ENCODE results near the gene KRTAP5-11. TPM values are rescaled to one million over a fixed set of nuclear protein-coding genes. Genes with fewer than 3 reads are reported as not detected.
A peak's percentile ranks its signal among the peaks of the same experiment; 100 is the strongest.

KRTAP5-11 gene
- total RNA-seq, 1 experiment from 2014 or later: not detected

DNA sequence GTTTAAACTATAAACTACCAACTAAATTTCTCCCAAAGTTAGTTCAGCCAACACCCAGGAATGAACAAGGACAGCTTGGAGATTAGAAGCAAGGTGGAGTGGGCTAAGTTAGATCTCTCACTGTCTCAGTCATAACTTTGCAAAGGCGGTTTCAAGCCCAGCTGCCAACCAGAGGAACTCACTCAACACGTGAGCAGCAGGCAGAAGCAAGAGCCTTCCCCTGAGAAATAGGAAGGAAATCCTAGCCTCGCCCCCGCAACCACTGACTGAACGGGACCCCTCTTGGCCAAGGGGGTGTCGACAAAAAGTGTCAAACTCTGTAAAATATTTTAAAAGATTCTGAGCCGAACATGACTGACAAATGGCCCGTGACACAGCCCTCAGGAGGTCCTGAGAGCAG, 38.8 kb downstream of the KRTAP5-11 start:
- no peak for ATAC-seq
- Histone ChIP-seq H4K20me1 (ENCODE audit: insufficient read depth) (no peaks in the 10 kb centered on the region), H2AFZ (ENCODE audit: low read depth, low read length, poor library complexity, severe bottlenecking) (no peak overlapping the region), H3K9ac (ENCODE audit: low read length) (no peak overlapping the region), H3K4me3 (replicated peaks in 1 of 2; ENCODE audit: low read depth in 1 of 2, low read length in 2 of 2) (no peak overlapping the region), H3K79me2 (ENCODE audit: insufficient read depth, low read length) (no peaks in the 10 kb centered on the region), H3K27me3 (ENCODE audit: insufficient read depth, low read length) (peaks cover 5% of the 10 kb centered on the region; the same call in 1 of the 2 replicates), H3K36me3 (ENCODE audit: control insufficient read depth in 1 of 2, insufficient read depth in 2 of 2, low read length in 2 of 2) (no peaks in the 10 kb centered on the region), H3K9me2 (ENCODE audit: insufficient read depth) (no peaks in the 10 kb centered on the region), H3K27ac (ENCODE audit: low read depth, low read length) (no peak overlapping the region), H3K4me2 (ENCODE audit: low read length) (peak overlapping the region; percentile 19; the same call in 1 of the 2 replicates), H3K9me3 (ENCODE audit: control insufficient read depth in 1 of 2, insufficient read depth in 1 of 2, low read depth in 1 of 2, low read length in 2 of 2) (no peaks in the 10 kb centered on the region), H3K4me1 (ENCODE audit: control insufficient read depth in 1 of 2, insufficient read depth in 2 of 2, low read length in 2 of 2) (peaks cover 0 to 11% of the 10 kb centered on the region in 2 experiments; a peak in 2 of 4 replicates)
- CTCF ChIA-PET: no interaction called here
- POLR2A ChIA-PET: no interaction called here
- no TSS peak for BruUV-seq (replicated peaks)
- intact Hi-C loops (cut with micrococcal nuclease): no loop called here
- DNase-seq (ENCODE audit: low read depth, low spot score): no peak
- RAD21 ChIA-PET (ENCODE audit: low non-redundant PET in 1 of 2, low total read pairs in 2 of 2, uncharacterized antibody in 2 of 2, unreplicated experiment in 2 of 2): no interaction called here
- no peak for TF ChIP-seq POLR2AphosphoS5 (IDR thresholded peaks at IDR 0.05; ENCODE audit: low read depth, low read length)
- no peak for TF ChIP-seq FOSL1 (IDR thresholded peaks at IDR 0.05; ENCODE audit: low read depth)
- TF ChIP-seq ELF1 (IDR thresholded peaks at IDR 0.05; ENCODE audit: borderline replicate concordance, low read depth): no peak
- TF ChIP-seq, protein P1, sequence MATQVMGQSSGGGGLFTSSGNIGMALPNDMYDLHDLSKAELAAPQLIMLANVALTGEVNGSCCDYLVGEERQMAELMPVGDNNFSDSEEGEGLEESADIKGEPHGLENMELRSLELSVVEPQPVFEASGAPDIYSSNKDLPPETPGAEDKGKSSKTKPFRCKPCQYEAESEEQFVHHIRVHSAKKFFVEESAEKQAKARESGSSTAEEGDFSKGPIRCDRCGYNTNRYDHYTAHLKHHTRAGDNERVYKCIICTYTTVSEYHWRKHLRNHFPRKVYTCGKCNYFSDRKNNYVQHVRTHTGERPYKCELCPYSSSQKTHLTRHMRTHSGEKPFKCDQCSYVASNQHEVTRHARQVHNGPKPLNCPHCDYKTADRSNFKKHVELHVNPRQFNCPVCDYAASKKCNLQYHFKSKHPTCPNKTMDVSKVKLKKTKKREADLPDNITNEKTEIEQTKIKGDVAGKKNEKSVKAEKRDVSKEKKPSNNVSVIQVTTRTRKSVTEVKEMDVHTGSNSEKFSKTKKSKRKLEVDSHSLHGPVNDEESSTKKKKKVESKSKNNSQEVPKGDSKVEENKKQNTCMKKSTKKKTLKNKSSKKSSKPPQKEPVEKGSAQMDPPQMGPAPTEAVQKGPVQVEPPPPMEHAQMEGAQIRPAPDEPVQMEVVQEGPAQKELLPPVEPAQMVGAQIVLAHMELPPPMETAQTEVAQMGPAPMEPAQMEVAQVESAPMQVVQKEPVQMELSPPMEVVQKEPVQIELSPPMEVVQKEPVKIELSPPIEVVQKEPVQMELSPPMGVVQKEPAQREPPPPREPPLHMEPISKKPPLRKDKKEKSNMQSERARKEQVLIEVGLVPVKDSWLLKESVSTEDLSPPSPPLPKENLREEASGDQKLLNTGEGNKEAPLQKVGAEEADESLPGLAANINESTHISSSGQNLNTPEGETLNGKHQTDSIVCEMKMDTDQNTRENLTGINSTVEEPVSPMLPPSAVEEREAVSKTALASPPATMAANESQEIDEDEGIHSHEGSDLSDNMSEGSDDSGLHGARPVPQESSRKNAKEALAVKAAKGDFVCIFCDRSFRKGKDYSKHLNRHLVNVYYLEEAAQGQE (IDR thresholded peaks at IDR 0.05; ENCODE audit: low read depth): no peak
- no peak for TF ChIP-seq ZFX (IDR thresholded peaks at IDR 0.05)
- TF ChIP-seq, protein P2, sequence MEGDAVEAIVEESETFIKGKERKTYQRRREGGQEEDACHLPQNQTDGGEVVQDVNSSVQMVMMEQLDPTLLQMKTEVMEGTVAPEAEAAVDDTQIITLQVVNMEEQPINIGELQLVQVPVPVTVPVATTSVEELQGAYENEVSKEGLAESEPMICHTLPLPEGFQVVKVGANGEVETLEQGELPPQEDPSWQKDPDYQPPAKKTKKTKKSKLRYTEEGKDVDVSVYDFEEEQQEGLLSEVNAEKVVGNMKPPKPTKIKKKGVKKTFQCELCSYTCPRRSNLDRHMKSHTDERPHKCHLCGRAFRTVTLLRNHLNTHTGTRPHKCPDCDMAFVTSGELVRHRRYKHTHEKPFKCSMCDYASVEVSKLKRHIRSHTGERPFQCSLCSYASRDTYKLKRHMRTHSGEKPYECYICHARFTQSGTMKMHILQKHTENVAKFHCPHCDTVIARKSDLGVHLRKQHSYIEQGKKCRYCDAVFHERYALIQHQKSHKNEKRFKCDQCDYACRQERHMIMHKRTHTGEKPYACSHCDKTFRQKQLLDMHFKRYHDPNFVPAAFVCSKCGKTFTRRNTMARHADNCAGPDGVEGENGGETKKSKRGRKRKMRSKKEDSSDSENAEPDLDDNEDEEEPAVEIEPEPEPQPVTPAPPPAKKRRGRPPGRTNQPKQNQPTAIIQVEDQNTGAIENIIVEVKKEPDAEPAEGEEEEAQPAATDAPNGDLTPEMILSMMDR (IDR thresholded peaks at IDR 0.05 in 2 of 3, conservative IDR thresholded peaks at IDR 0.05 in 1 of 3; ENCODE audit: borderline replicate concordance in 1 of 3, insufficient read depth in 1 of 3, low read depth in 2 of 3, low read length in 2 of 3): no peak
- TF ChIP-seq, protein P3, sequence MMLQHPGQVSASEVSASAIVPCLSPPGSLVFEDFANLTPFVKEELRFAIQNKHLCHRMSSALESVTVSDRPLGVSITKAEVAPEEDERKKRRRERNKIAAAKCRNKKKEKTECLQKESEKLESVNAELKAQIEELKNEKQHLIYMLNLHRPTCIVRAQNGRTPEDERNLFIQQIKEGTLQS (IDR thresholded peaks at IDR 0.05): no peak
- TF ChIP-seq SRF (IDR thresholded peaks at IDR 0.05; ENCODE audit: low read depth): no peak
- TF ChIP-seq EZH2phosphoT487 (IDR thresholded peaks at IDR 0.05; ENCODE audit: borderline replicate concordance): no peak

Measured in HCT116 (cell line).